GM23338 (cell line): ENCODE data around the gene CES4A. TPM values are rescaled to one million over a fixed set of nuclear protein-coding genes. Genes with fewer than 3 reads are reported as not detected.

ENCODE experiments used
- ATAC-seq: fragments of 200-7000 bp; cut with Tn5 transposase; 3 replicates; pipeline ENCODE4 v1.9.1; 2020
- DNase-seq: peaks from one replicate; pipeline ENCODE4 v3.0.0-alpha.2; 2015; ENCODE audit warnings: low spot score
- H2AFZ ChIP-seq: fragments of 200-600 bp; sonication (generic); 2 replicates; pipeline ENCODE4 v1.8.0; 2016; ENCODE audit warnings: antibody characterized with exemption, mild to moderate bottlenecking, moderate library complexity
- H3F3A ChIP-seq: fragments of 200-600 bp; sonication (generic); replicated peaks from 2 replicates; pipeline ENCODE4 v1.8.0; 2017; ENCODE audit warnings: antibody characterized with exemption, mixed run types, low read depth
- H3K27ac ChIP-seq: fragments of 200-600 bp; sonication (generic); 2 replicates; pipeline ENCODE4 v1.6.1; 2016; ENCODE audit warnings: low read depth
- H3K27me3 ChIP-seq: fragments of 200-600 bp; sonication (generic); 2 replicates; pipeline ENCODE4 v1.8.0; 2016; ENCODE audit warnings: mild to moderate bottlenecking, mixed run types, moderate library complexity; ENCODE audit not compliant: insufficient read depth
- H3K36me3 ChIP-seq: fragments of 200-600 bp; sonication (generic); 2 replicates; pipeline ENCODE4 v1.8.0; 2016; ENCODE audit warnings: mild to moderate bottlenecking; ENCODE audit not compliant: insufficient read depth
- H3K4me1 ChIP-seq: fragments of 200-600 bp; sonication (generic); 2 replicates; pipeline ENCODE4 v1.8.0; 2016; ENCODE audit warnings: mild to moderate bottlenecking, moderate library complexity; ENCODE audit not compliant: insufficient read depth
- H3K4me2 ChIP-seq: fragments of 200-600 bp; sonication (generic); 2 replicates; pipeline ENCODE4 v1.7.1; 2017; ENCODE audit warnings: mixed run types
- H3K4me3 ChIP-seq: fragments of 200-600 bp; sonication (generic); 2 replicates; pipeline ENCODE4 v1.6.1; 2016; ENCODE audit warnings: mixed run types
- H3K79me2 ChIP-seq: fragments of 200-600 bp; sonication (generic); replicated peaks from 2 replicates; pipeline ENCODE4 v1.8.0; 2017; ENCODE audit warnings: mild to moderate bottlenecking; ENCODE audit not compliant: insufficient read depth
- H3K9me2 ChIP-seq: fragments of 200-600 bp; sonication (generic); 2 replicates; pipeline ENCODE4 v1.8.0; 2017; ENCODE audit not compliant: insufficient read depth
- H4K20me1 ChIP-seq: fragments of 200-600 bp; sonication (generic); replicated peaks from 2 replicates; pipeline ENCODE4 v1.8.0; 2017; ENCODE audit warnings: mild to moderate bottlenecking; ENCODE audit not compliant: insufficient read depth
- H3K27ac Mint-ChIP-seq: 2 replicates; pipeline ENCODE4 v1.8.0; 2020; ENCODE audit warnings: inconsistent platforms, mild to moderate bottlenecking, moderate library complexity, mixed read lengths
- H3K27me3 Mint-ChIP-seq: 3 replicates; pipeline ENCODE4 v1.8.0; 2022; ENCODE audit warnings: low read depth, mild to moderate bottlenecking, moderate library complexity, mixed read lengths, inconsistent platforms; ENCODE audit not compliant: insufficient read depth, poor library complexity
- H3K36me3 Mint-ChIP-seq: 3 replicates; pipeline ENCODE4 v1.8.0; 2021; ENCODE audit warnings: low read depth, mild to moderate bottlenecking, inconsistent platforms, moderate library complexity, mixed read lengths
- H3K4me1 Mint-ChIP-seq: 3 replicates; pipeline ENCODE4 v1.8.0; 2020; ENCODE audit warnings: mild to moderate bottlenecking, inconsistent platforms, mixed read lengths
- H3K4me3 Mint-ChIP-seq: 3 replicates; pipeline ENCODE4 v1.8.0; 2021; ENCODE audit warnings: moderate library complexity, mild to moderate bottlenecking, inconsistent platforms, mixed read lengths
- H3K9me3 Mint-ChIP-seq: 3 replicates; pipeline ENCODE4 v1.8.0; 2020; ENCODE audit warnings: moderate library complexity, mild to moderate bottlenecking, inconsistent platforms, mixed read lengths
- CREB1 ChIP-seq: fragments of 250-450 bp; sonication (Bioruptor Pico); IDR thresholded peaks from 2 replicates; pipeline ENCODE4 v1.5.0; 2020; ENCODE audit warnings: low read depth, mild to moderate bottlenecking, moderate library complexity
- CTCF ChIP-seq, 2 experiments: fragments of 200-600 bp in 1 of 2; sonication (generic) in 1 of 2; conservative IDR thresholded peaks; 2 replicates each; pipeline versions ENCODE4 v1.5.1 to v1.6.1; 2016 to 2017; ENCODE audit warnings: antibody characterized with exemption in 2 of 2, low read depth in 2 of 2, mild to moderate bottlenecking in 2 of 2, moderate library complexity in 1 of 2
- EZH2 ChIP-seq: fragments of 200-600 bp; sonication (generic); IDR thresholded peaks from one replicate; pipeline ENCODE4 v1.8.0; 2017; ENCODE audit warnings: antibody characterized with exemption, mild to moderate bottlenecking, low read depth; ENCODE audit not compliant: unreplicated experiment
- EZH2phosphoT487 ChIP-seq: fragments of 200-600 bp; sonication (generic); IDR thresholded peaks from one replicate; pipeline ENCODE4 v1.8.1; 2018; ENCODE audit warnings: antibody characterized with exemption; ENCODE audit not compliant: unreplicated experiment
- JUNB ChIP-seq: IDR thresholded peaks from one replicate; pipeline ENCODE4 v1.6.1; 2016; ENCODE audit warnings: antibody characterized with exemption; ENCODE audit not compliant: unreplicated experiment
- NANOG ChIP-seq: IDR thresholded peaks from 2 replicates; pipeline ENCODE4 v1.6.1; 2016; ENCODE audit warnings: antibody characterized with exemption, borderline replicate concordance
- POLR2AphosphoS5 ChIP-seq: IDR thresholded peaks from 2 replicates; pipeline ENCODE4 v1.6.1; 2016; ENCODE audit warnings: antibody characterized with exemption, low read depth
- REST ChIP-seq: IDR thresholded peaks from one replicate; pipeline ENCODE4 v1.6.1; 2018; ENCODE audit warnings: antibody characterized with exemption; ENCODE audit not compliant: unreplicated experiment
- STAT1 ChIP-seq: IDR thresholded peaks from one replicate; pipeline ENCODE4 v1.6.1; 2016; ENCODE audit warnings: antibody characterized with exemption; ENCODE audit not compliant: unreplicated experiment
- ZNF114 ChIP-seq: fragments of 250-450 bp; sonication (Bioruptor Pico); IDR thresholded peaks from 2 replicates; pipeline ENCODE4 v1.5.0; 2020; ENCODE audit warnings: mild to moderate bottlenecking, moderate library complexity
- ZNF331 ChIP-seq: fragments of 250-450 bp; sonication (Bioruptor Pico); IDR thresholded peaks from 2 replicates; pipeline ENCODE4 v1.5.0; 2020; ENCODE audit warnings: low read depth, mild to moderate bottlenecking, moderate library complexity
- ZNF462 ChIP-seq: fragments of 250-450 bp; sonication (Bioruptor Pico); IDR thresholded peaks from 2 replicates; pipeline ENCODE4 v1.5.0; 2020; ENCODE audit warnings: mild to moderate bottlenecking, moderate library complexity
- polyA plus RNA-seq: library from polyadenylated mRNA; unstranded; fragments of >200 nt; fragmentation: Nextera tagmentation; extraction: Ambion mirVana; gene quantifications from 2 replicates; pipeline ENCODE4 v1.2.1, GENCODE V29; 2016
- total RNA-seq: library from RNA; depleted of rRNA; stranded (reverse); fragments of >200 nt; shearing (Covaris generic); gene quantifications from 2 replicates; pipeline ENCODE4 v1.2.3, GENCODE V29; 2014
- TF ChIP-seq, protein P1 (sequence below): IDR thresholded peaks from 2 replicates; pipeline ENCODE4 v1.6.1; 2016; ENCODE audit warnings: antibody characterized with exemption

CES4A gene
- total and polyA plus RNA-seq, 2 experiments from 2014 or later: 0.10 to 0.42 TPM

GRCh38 chr16:66959704-66960161 is 28.7 kb upstream of the CES4A start (continued):
- TF ChIP-seq ZNF462 (CRISPR knock-in tag) (no peak), EZH2phosphoT487 (no peak), POLR2AphosphoS5 (no peak), ZNF114 (CRISPR knock-in tag) (no peak)

- H3K4me3 Mint-ChIP-seq: no peak overlapping the region
- H3K9me3 Mint-ChIP-seq: peaks cover 4% of the 10 kb centered on the region; the same call in 2 of the 3 replicates
- H3K36me3 ChIP-seq: no peaks in the 10 kb centered on the region
- TF ChIP-seq EZH2 (no peak), ZNF114 (CRISPR knock-in tag) (no peak), CTCF (conservative IDR thresholded peaks at IDR 0.05; ENCODE audit: low read depth in 2 of 2) (no peak), REST (no peak), JUNB (no peak), CREB1 (no peak), STAT1 (no peak), NANOG (no peak), POLR2AphosphoS5 (no peak), ZNF331 (CRISPR knock-in tag) (no peak), EZH2phosphoT487 (no peak)
- TF ChIP-seq, protein P1, sequence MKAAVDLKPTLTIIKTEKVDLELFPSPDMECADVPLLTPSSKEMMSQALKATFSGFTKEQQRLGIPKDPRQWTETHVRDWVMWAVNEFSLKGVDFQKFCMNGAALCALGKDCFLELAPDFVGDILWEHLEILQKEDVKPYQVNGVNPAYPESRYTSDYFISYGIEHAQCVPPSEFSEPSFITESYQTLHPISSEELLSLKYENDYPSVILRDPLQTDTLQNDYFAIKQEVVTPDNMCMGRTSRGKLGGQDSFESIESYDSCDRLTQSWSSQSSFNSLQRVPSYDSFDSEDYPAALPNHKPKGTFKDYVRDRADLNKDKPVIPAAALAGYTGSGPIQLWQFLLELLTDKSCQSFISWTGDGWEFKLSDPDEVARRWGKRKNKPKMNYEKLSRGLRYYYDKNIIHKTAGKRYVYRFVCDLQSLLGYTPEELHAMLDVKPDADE: no peak
These were observed 28.1 kb upstream of the CES4A start for GRCh38 chr16:66960270-66960669.

More at GRCh38 chr16:66960270-66960669, 28.1 kb upstream of the CES4A start:
- Mint-ChIP-seq H3K27me3 (peaks cover 6% of the 10 kb centered on the region), H3K4me1 (peaks cover 10% of the 10 kb centered on the region), H3K36me3 (no peaks in the 10 kb centered on the region), H3K27ac (no peak overlapping the region)
- Histone ChIP-seq H3K79me2 (no peaks in the 10 kb centered on the region), H3K27me3 (no peaks in the 10 kb centered on the region), H3K9me2 (no peaks in the 10 kb centered on the region), H3K27ac (no peak overlapping the region), H3K4me1 (no peaks in the 10 kb centered on the region), H4K20me1 (no peaks in the 10 kb centered on the region; the same call in 1 of the 2 replicates), H3K4me3 (no peak overlapping the region), H2AFZ (no peak overlapping the region), H3K4me2 (no peak overlapping the region), H3F3A (no peaks in the 10 kb centered on the region)
- ATAC-seq: no peak
- DNase-seq: no peak
